ENCODE results near the gene ATP8A2.
"Not testable (repeated sequence)": the region's sequence is repeated elsewhere in the genome, so short reads cannot be mapped to it uniquely, and the experiment has no call there.

Gene ATP8A2

GRCh38 chr13:25948910-25949309 is 577.1 kb downstream of the ATP8A2 start:
- no peak for DNase-seq

GRCh38 chr13:25951831-25952230 is 580.1 kb downstream of the ATP8A2 start:
- no peak for DNase-seq

GRCh38 chr13:25954080-25954479 is 582.3 kb downstream of the ATP8A2 start:
- not testable (repeated sequence) for DNase-seq

GRCh38 chr13:25954943-25955342 is 583.2 kb downstream of the ATP8A2 start:
- DNase-seq: not testable (repeated sequence)

GRCh38 chr13:25958986-25959385 is 587.2 kb downstream of the ATP8A2 start:
- DNase-seq: no peak

- DNase-seq: no peak
Measured at GRCh38 chr13:25961294-25961693, 589.5 kb downstream of the ATP8A2 start.

- DNase-seq: peak in 5 of 56 donors; percentile 3 to 40 (median 12)
Measured at GRCh38 chr13:25963674-25964073, 591.9 kb downstream of the ATP8A2 start.

GRCh38 chr13:25965596-25965995 is 593.8 kb downstream of the ATP8A2 start:
- no peak for DNase-seq

- no peak for DNase-seq
Measured at GRCh38 chr13:25966086-25966485, 594.3 kb downstream of the ATP8A2 start.

- no peak for DNase-seq
Measured at GRCh38 chr13:25967144-25967543, 595.4 kb downstream of the ATP8A2 start.

- no peak for DNase-seq
Measured at GRCh38 chr13:25971047-25971446, 599.3 kb downstream of the ATP8A2 start.

- peak in 7 of 56 donors; percentile 3 to 51 (median 16) for DNase-seq
Measured at GRCh38 chr13:25971459-25972145, 599.8 kb downstream of the ATP8A2 start.

- DNase-seq: no peak
Measured at GRCh38 chr13:25973085-25973484, 601.3 kb downstream of the ATP8A2 start.

GRCh38 chr13:25973576-25973975 is 601.8 kb downstream of the ATP8A2 start:
- no peak for DNase-seq

- DNase-seq: no peak
Measured at GRCh38 chr13:25977216-25977615, 605.4 kb downstream of the ATP8A2 start.

- DNase-seq: no peak
Measured at GRCh38 chr13:25977671-25978070, 605.9 kb downstream of the ATP8A2 start.

- no peak for DNase-seq
Measured at GRCh38 chr13:25978961-25979360, 607.2 kb downstream of the ATP8A2 start.

GRCh38 chr13:25979371-25979770 is 607.6 kb downstream of the ATP8A2 start:
- DNase-seq: no peak

GRCh38 chr13:25980255-25980654 is 608.5 kb downstream of the ATP8A2 start:
- peak in 8 of 56 donors; percentile 2 to 46 (median 8) for DNase-seq

- DNase-seq: no peak
Measured at GRCh38 chr13:25981060-25981459, 609.3 kb downstream of the ATP8A2 start.

- no peak for DNase-seq
Measured at GRCh38 chr13:25982907-25983306, 611.1 kb downstream of the ATP8A2 start.

GRCh38 chr13:25987987-25988386 is 616.2 kb downstream of the ATP8A2 start:
- no peak for DNase-seq

- no peak for DNase-seq
Measured at GRCh38 chr13:25988661-25989060, 616.9 kb downstream of the ATP8A2 start.

- no peak for DNase-seq
Measured at GRCh38 chr13:25990801-25991200, 619.0 kb downstream of the ATP8A2 start.

Measured in amygdala (tissue), 56 donors.